KMS-11 (cell line): ENCODE measurements around the gene INSYN2B.

ENCODE experiments used
- H2AFZ ChIP-seq: fragments of 200-600 bp; sonication (generic); 2 replicates; pipeline ENCODE4 v1.6.1; 2016; ENCODE audit warnings: antibody characterized with exemption, mixed run types, low read depth
- H3K27ac ChIP-seq: fragments of 200-600 bp; sonication (generic); 2 replicates; pipeline ENCODE4 v1.6.1; 2016; ENCODE audit warnings: mild to moderate bottlenecking, mixed run types
- H3K27me3 ChIP-seq: fragments of 200-600 bp; sonication (generic); 2 replicates; pipeline ENCODE4 v1.6.1; 2017; ENCODE audit warnings: mild to moderate bottlenecking, low read depth, mixed run types, moderate library complexity; ENCODE audit not compliant: insufficient read depth
- H3K36me3 ChIP-seq: fragments of 200-600 bp; sonication (generic); 2 replicates; pipeline ENCODE4 v1.6.1; 2017; ENCODE audit warnings: mild to moderate bottlenecking, mixed run types; ENCODE audit not compliant: insufficient read depth
- H3K4me1 ChIP-seq: fragments of 200-600 bp; sonication (generic); 2 replicates; pipeline ENCODE4 v1.6.1; 2016; ENCODE audit warnings: mild to moderate bottlenecking, low read depth, mixed run types; ENCODE audit not compliant: poor library complexity, severe bottlenecking
- H3K4me2 ChIP-seq: fragments of 200-600 bp; sonication (generic); 2 replicates; pipeline ENCODE4 v1.7.0; 2016; ENCODE audit warnings: mild to moderate bottlenecking, mixed run types
- H3K4me3 ChIP-seq: fragments of 200-600 bp; sonication (generic); IDR thresholded peaks from 2 replicates; pipeline ENCODE4 v1.6.1; 2017; ENCODE audit warnings: low read depth, low read length, mixed read lengths; ENCODE audit not compliant: insufficient read depth
- H3K79me2 ChIP-seq: fragments of 200-600 bp; sonication (generic); 2 replicates; pipeline ENCODE4 v1.6.1; 2016; ENCODE audit warnings: low read depth, mixed run types; ENCODE audit not compliant: insufficient read depth
- H3K9ac ChIP-seq: fragments of 200-600 bp; sonication (generic); 2 replicates; pipeline ENCODE4 v1.6.1; 2016; ENCODE audit warnings: mild to moderate bottlenecking, mixed run types
- H4K20me1 ChIP-seq: fragments of 200-600 bp; sonication (generic); 2 replicates; pipeline ENCODE4 v1.6.1; 2016; ENCODE audit warnings: mild to moderate bottlenecking, mixed run types; ENCODE audit not compliant: insufficient read depth
- CTCF ChIP-seq: fragments of 200-600 bp; sonication (generic); conservative IDR thresholded peaks from 2 replicates; pipeline ENCODE4 v1.6.1; 2017; ENCODE audit warnings: low read depth, mild to moderate bottlenecking, antibody characterized with exemption, low read length, moderate library complexity, mixed read lengths

The INSYN2B gene

GRCh38 chr5:169997798-169998197 lies 17.5 kb upstream of the INSYN2B start:
- Histone ChIP-seq H3K4me2 (no peak overlapping the region), H3K9ac (no peak overlapping the region), H3K36me3 (no peaks in the 10 kb centered on the region), H3K27me3 (no peaks in the 10 kb centered on the region), H3K79me2 (no peaks in the 10 kb centered on the region), H2AFZ (no peak overlapping the region), H4K20me1 (no peaks in the 10 kb centered on the region), H3K27ac (no peak overlapping the region), H3K4me1 (no peaks in the 10 kb centered on the region), H3K4me3 (no peak overlapping the region)
- TF ChIP-seq CTCF, result no peak

GRCh38 chr5:169993485-169993790 lies 13.1 kb upstream of the INSYN2B start:
- Histone ChIP-seq H3K9ac (no peak overlapping the region), H3K4me1 (no peaks in the 10 kb centered on the region), H3K79me2 (no peaks in the 10 kb centered on the region), H3K36me3 (no peaks in the 10 kb centered on the region), H3K27ac (no peak overlapping the region), H2AFZ (no peak overlapping the region), H3K4me2 (no peak overlapping the region), H3K27me3 (no peaks in the 10 kb centered on the region), H4K20me1 (no peaks in the 10 kb centered on the region), H3K4me3 (no peak overlapping the region)
- TF ChIP-seq CTCF, result no peak

GRCh38 chr5:169992789-169993484 lies 12.6 kb upstream of the INSYN2B start:
- Histone ChIP-seq H3K27ac (no peak overlapping the region), H2AFZ (no peak overlapping the region), H4K20me1 (no peaks in the 10 kb centered on the region), H3K4me2 (no peak overlapping the region), H3K9ac (no peak overlapping the region), H3K36me3 (no peaks in the 10 kb centered on the region), H3K4me1 (no peaks in the 10 kb centered on the region), H3K4me3 (no peak overlapping the region), H3K79me2 (no peaks in the 10 kb centered on the region), H3K27me3 (no peaks in the 10 kb centered on the region)
- no peak for TF ChIP-seq CTCF

GRCh38 chr5:169991115-169991869 lies 11.0 kb upstream of the INSYN2B start:
- Histone ChIP-seq H3K79me2 (no peaks in the 10 kb centered on the region), H3K9ac (no peak overlapping the region), H3K36me3 (no peaks in the 10 kb centered on the region), H3K4me1 (no peaks in the 10 kb centered on the region), H3K4me2 (no peak overlapping the region), H2AFZ (no peak overlapping the region), H3K4me3 (no peak overlapping the region), H3K27me3 (no peaks in the 10 kb centered on the region), H3K27ac (no peak overlapping the region), H4K20me1 (no peaks in the 10 kb centered on the region)
- TF ChIP-seq CTCF, result no peak
